Measurements from ENCODE around the gene ZKSCAN5.
"Not testable (repeated sequence)": the region's sequence is repeated elsewhere in the genome, so short reads cannot be mapped to it uniquely, and the experiment has no call there.

Gene ZKSCAN5

GRCh38 chr7:99543081-99543671 lies 38.7 kb downstream of the ZKSCAN5 start:
- H4K20me1 ChIP-seq (ENCODE audit: insufficient read depth, low read length) = no peaks in the 10 kb centered on the region
- no peak overlapping the region for H3K4me3 ChIP-seq (ENCODE audit: low read length)
- no peaks in the 10 kb centered on the region for H3K36me3 ChIP-seq (replicated peaks; ENCODE audit: insufficient read depth, low read length)
- H3K4me1 ChIP-seq (ENCODE audit: low read length) = no peaks in the 10 kb centered on the region
- no peak overlapping the region for H3K4me2 ChIP-seq (ENCODE audit: low read depth, low read length)
- H3K27me3 ChIP-seq (replicated peaks; ENCODE audit: insufficient read depth, low read length) = no peaks in the 10 kb centered on the region
- no peak overlapping the region for H3K27ac ChIP-seq (ENCODE audit: low read length)
- no peak for TF ChIP-seq CTCF (IDR thresholded peaks at IDR 0.05; ENCODE audit: low read length)
- TF ChIP-seq EZH2 (optimal IDR thresholded peaks at IDR 0.05; ENCODE audit: low read depth, low read length) = no peak
- TF ChIP-seq EZH2phosphoT487 (IDR thresholded peaks at IDR 0.05; ENCODE audit: low read length) = no peak
- no peaks in the 10 kb centered on the region for H3K79me2 ChIP-seq (ENCODE audit: low read length)
- no peaks in the 10 kb centered on the region for H3F3A ChIP-seq (ENCODE audit: insufficient read depth, low read length)
- H3K9ac ChIP-seq (ENCODE audit: low read length) = no peak overlapping the region
- no peak overlapping the region for H2AFZ ChIP-seq (ENCODE audit: low read length)
- no peak for DNase-seq
- no peaks in the 10 kb centered on the region for H3K9me3 ChIP-seq (replicated peaks; ENCODE audit: insufficient read depth, low read length)
- H3K9me2 ChIP-seq (replicated peaks; ENCODE audit: insufficient read depth, low read length) = no peaks in the 10 kb centered on the region

GRCh38 chr7:99543916-99544315 lies 39.5 kb downstream of the ZKSCAN5 start:
- no peak for DNase-seq
- Histone ChIP-seq H3K9ac (ENCODE audit: low read length) (no peak overlapping the region), H3K9me2 (replicated peaks; ENCODE audit: insufficient read depth, low read length) (no peaks in the 10 kb centered on the region), H3K36me3 (replicated peaks; ENCODE audit: insufficient read depth, low read length) (no peaks in the 10 kb centered on the region), H3F3A (ENCODE audit: insufficient read depth, low read length) (no peaks in the 10 kb centered on the region), H3K4me3 (ENCODE audit: low read length) (no peak overlapping the region), H3K4me2 (ENCODE audit: low read depth, low read length) (no peak overlapping the region), H3K27ac (ENCODE audit: low read length) (no peak overlapping the region), H3K9me3 (replicated peaks; ENCODE audit: insufficient read depth, low read length) (no peaks in the 10 kb centered on the region), H3K4me1 (ENCODE audit: low read length) (no peaks in the 10 kb centered on the region), H2AFZ (ENCODE audit: low read length) (no peak overlapping the region), H3K27me3 (replicated peaks; ENCODE audit: insufficient read depth, low read length) (no peaks in the 10 kb centered on the region), H3K79me2 (ENCODE audit: low read length) (no peaks in the 10 kb centered on the region), H4K20me1 (ENCODE audit: insufficient read depth, low read length) (no peaks in the 10 kb centered on the region)
- no peak for TF ChIP-seq EZH2phosphoT487 (IDR thresholded peaks at IDR 0.05; ENCODE audit: low read length)
- TF ChIP-seq CTCF (IDR thresholded peaks at IDR 0.05; ENCODE audit: low read length) = no peak
- TF ChIP-seq EZH2 (optimal IDR thresholded peaks at IDR 0.05; ENCODE audit: low read depth, low read length) = no peak

DNA sequence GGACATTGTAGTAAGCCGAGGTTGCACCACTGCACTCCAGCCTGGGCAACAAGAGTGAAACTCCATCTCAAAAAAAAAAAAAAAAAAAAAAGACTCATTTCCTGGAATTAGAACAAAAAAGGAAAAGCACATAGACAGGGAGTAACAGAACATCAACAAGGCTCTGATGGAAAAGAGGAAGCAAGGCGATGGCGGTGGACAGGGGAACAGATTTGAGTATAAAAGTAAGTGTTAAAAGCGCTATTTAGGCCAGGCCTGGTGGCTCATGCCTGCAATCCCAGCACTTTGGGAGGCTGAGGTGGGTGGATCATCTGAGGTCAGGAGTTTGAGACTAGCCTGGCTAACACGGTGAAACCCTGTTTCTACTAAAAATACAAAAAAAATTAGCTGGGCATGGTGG lies 40.8 kb downstream of the ZKSCAN5 start:
- H3K9me2 ChIP-seq (replicated peaks; ENCODE audit: insufficient read depth, low read length); H3K4me1 ChIP-seq (ENCODE audit: low read length); H4K20me1 ChIP-seq (ENCODE audit: insufficient read depth, low read length); H3K27me3 ChIP-seq (replicated peaks; ENCODE audit: insufficient read depth, low read length); H2AFZ ChIP-seq (ENCODE audit: low read length); H3K27ac ChIP-seq (ENCODE audit: low read length); H3K9me3 ChIP-seq (replicated peaks; ENCODE audit: insufficient read depth, low read length); H3K4me3 ChIP-seq (ENCODE audit: low read length); H3K36me3 ChIP-seq (replicated peaks; ENCODE audit: insufficient read depth, low read length); DNase-seq; H3K4me2 ChIP-seq (ENCODE audit: low read depth, low read length); H3K79me2 ChIP-seq (ENCODE audit: low read length); H3F3A ChIP-seq (ENCODE audit: insufficient read depth, low read length); H3K9ac ChIP-seq (ENCODE audit: low read length): not testable (repeated sequence)

- not testable (repeated sequence) for H3K9ac ChIP-seq (ENCODE audit: low read length); H3K27ac ChIP-seq (ENCODE audit: low read length); H3K27me3 ChIP-seq (replicated peaks; ENCODE audit: insufficient read depth, low read length); H3K4me2 ChIP-seq (ENCODE audit: low read depth, low read length); H3K4me3 ChIP-seq (ENCODE audit: low read length); H4K20me1 ChIP-seq (ENCODE audit: insufficient read depth, low read length); H2AFZ ChIP-seq (ENCODE audit: low read length); H3K4me1 ChIP-seq (ENCODE audit: low read length); H3K9me3 ChIP-seq (replicated peaks; ENCODE audit: insufficient read depth, low read length); H3K36me3 ChIP-seq (replicated peaks; ENCODE audit: insufficient read depth, low read length); H3F3A ChIP-seq (ENCODE audit: insufficient read depth, low read length); DNase-seq; H3K79me2 ChIP-seq (ENCODE audit: low read length); H3K9me2 ChIP-seq (replicated peaks; ENCODE audit: insufficient read depth, low read length)
These were observed 45.1 kb downstream of the ZKSCAN5 start for GRCh38 chr7:99549545-99549944.

Measured in MM.1S (cell line).